Mammary microvascular endothelial cell (primary cell): Measurements from ENCODE around the gene CHMP6. TPM values are rescaled to one million over a fixed set of nuclear protein-coding genes. Genes with fewer than 3 reads are reported as not detected.

Source experiments
- total RNA-seq: library from RNA; depleted of rRNA; stranded (reverse); fragments of >200 nt; gene quantifications from 2 replicates; pipeline ENCODE4 v1.2.3, GENCODE V29; 2015

Gene CHMP6
- total RNA-seq, result 37.4 and 44.2 TPM in 2 replicates

DNA sequence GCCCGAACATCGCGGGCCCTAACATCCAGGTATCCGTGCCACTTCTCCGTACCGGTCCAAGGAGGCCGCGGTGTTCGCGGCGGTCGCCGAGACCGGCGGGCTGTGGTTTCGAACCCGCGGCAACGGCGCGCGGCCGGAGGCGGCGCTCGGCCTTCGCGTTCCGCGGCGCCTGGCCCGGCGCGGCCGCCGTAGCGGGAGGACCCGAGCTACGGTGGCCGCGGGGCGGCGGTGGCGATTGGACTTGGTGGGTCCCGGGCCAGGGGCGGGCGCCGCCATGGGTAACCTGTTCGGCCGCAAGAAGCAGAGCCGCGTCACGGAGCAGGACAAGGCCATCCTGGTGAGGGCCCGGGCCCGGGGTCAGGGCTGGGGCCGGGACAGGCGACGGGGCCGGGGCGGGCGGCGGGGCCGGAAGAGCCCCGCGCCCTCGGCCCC lies at the start of gene CHMP6:
CHMP6 (plus strand) TSS at position 197 of the 432 bp plus-strand sequence; CDS start at position 275, 78 bp downstream.

DNA sequence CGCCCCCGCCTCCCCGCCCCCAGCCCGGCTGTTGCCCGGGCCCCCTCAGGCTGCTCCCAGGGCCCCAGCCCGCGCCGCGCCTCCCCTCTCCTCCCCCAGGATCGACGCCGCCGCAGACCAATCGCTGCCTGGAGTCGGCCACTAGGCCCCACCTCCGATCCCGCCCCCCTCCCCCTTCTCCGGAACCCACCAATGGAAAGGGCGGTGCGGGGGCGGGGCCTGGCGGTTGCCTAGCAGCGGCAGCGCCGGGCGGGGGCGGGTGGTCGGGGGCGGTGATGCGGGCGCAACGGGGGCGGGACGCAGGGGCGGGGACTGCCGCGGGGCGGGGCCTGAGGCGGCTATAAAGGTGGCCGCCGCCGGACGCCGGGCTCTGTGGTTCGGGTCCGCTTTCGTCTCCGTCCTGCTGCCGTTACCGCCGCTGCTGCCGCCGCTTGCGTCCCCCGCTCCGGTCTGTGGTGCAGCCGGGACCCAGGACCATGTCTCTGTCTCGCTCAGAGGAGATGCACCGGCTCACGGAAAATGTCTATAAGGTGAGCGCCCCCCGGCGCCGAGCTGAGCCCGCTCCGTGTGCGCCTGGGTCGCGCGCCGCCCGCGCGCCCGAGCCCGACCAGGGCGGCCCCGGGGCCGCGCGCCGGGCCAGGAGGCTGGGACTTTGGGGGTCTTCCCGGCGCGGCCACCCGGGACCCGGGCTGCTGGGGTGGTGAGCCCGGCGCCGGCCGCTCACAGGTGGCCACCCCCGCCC lies 43.3 kb downstream of the CHMP6 start, which contains the start of gene BAIAP2:
BAIAP2 (plus strand) TSS at position 373 of the 742 bp plus-strand sequence; CDS start at position 477, 104 bp downstream.

Other genes with a start within 250 kb of the CHMP6 start
- gene BAIAP2, start 43.3 kb downstream of the CHMP6 start, total RNA-seq, result 21.4 and 26.3 TPM in 2 replicates
- gene PVALEF, start 173.7 kb downstream of the CHMP6 start, total RNA-seq, result not detected in 2 replicates
- gene AATK, start 174.4 kb downstream of the CHMP6 start, total RNA-seq, result 2.1 and 2.3 TPM in 2 replicates
- 12.2 and 12.8 TPM in 2 replicates for gene CEP131, start 231.1 kb downstream of the CHMP6 start, total RNA-seq
- 20.1 and 23.0 TPM in 2 replicates for gene TEPSIN, start 247.2 kb downstream of the CHMP6 start, total RNA-seq
- gene NDUFAF8, start 247.5 kb downstream of the CHMP6 start, total RNA-seq, result 66.6 and 78.2 TPM in 2 replicates